ENCODE data around the gene DRAXIN. TPM values are rescaled to one million over a fixed set of nuclear protein-coding genes. Genes with fewer than 3 reads are reported as not detected.

Gene DRAXIN
- total RNA-seq, 1 donor from 2014 or later = 9.7 TPM

- TF ChIP-seq CTCF (conservative IDR thresholded peaks at IDR 0.05) = no peak
- no peaks in the 10 kb centered on the region for H3K9me3 Mint-ChIP-seq
- DNase-seq (ENCODE audit: low read depth, low spot score) = no peak
- H3K27me3 Mint-ChIP-seq (ENCODE audit: low read depth) = peaks cover 9% of the 10 kb centered on the region
- peaks cover 6% of the 10 kb centered on the region for H3K4me1 Mint-ChIP-seq
- H3K27ac Mint-ChIP-seq (ENCODE audit: unreplicated experiment) = no peak overlapping the region
- H3K4me3 Mint-ChIP-seq = no peak overlapping the region
- no peaks in the 10 kb centered on the region for H3K36me3 Mint-ChIP-seq (ENCODE audit: low read depth)
Observed at GRCh38 chr1:11722538-11722937, 31.0 kb downstream of the DRAXIN start.

GRCh38 chr1:11725616-11726015, 34.1 kb downstream of the DRAXIN start:
- no peak overlapping the region for H3K27ac Mint-ChIP-seq (ENCODE audit: unreplicated experiment)
- DNase-seq (ENCODE audit: low read depth, low spot score) = no peak
- TF ChIP-seq CTCF (conservative IDR thresholded peaks at IDR 0.05) = no peak

GRCh38 chr1:11727119-11727518, 35.6 kb downstream of the DRAXIN start:
- Mint-ChIP-seq H3K4me3 (no peak overlapping the region), H3K36me3 (ENCODE audit: low read depth) (no peaks in the 10 kb centered on the region), H3K27ac (ENCODE audit: unreplicated experiment) (no peak overlapping the region), H3K4me1 (peaks cover 18% of the 10 kb centered on the region), H3K27me3 (ENCODE audit: low read depth) (no peaks in the 10 kb centered on the region), H3K9me3 (no peaks in the 10 kb centered on the region)
- TF ChIP-seq CTCF (conservative IDR thresholded peaks at IDR 0.05) = no peak
- DNase-seq (ENCODE audit: low read depth, low spot score) = no peak

More at GRCh38 chr1:11725616-11726015, 34.1 kb downstream of the DRAXIN start:
- H3K9me3 Mint-ChIP-seq = no peaks in the 10 kb centered on the region
- H3K4me1 Mint-ChIP-seq = peaks cover 8% of the 10 kb centered on the region
- no peaks in the 10 kb centered on the region for H3K27me3 Mint-ChIP-seq (ENCODE audit: low read depth)
- no peak overlapping the region for H3K4me3 Mint-ChIP-seq
- H3K36me3 Mint-ChIP-seq (ENCODE audit: low read depth) = no peaks in the 10 kb centered on the region

GRCh38 chr1:11728126-11728806, 36.8 kb downstream of the DRAXIN start:
- DNase-seq (ENCODE audit: low read depth, low spot score) = no peak
- no peak for TF ChIP-seq CTCF (conservative IDR thresholded peaks at IDR 0.05)
- Mint-ChIP-seq H3K4me3 (no peak overlapping the region), H3K9me3 (no peaks in the 10 kb centered on the region), H3K27me3 (ENCODE audit: low read depth) (no peaks in the 10 kb centered on the region), H3K27ac (ENCODE audit: unreplicated experiment) (no peak overlapping the region), H3K4me1 (peaks cover 22% of the 10 kb centered on the region), H3K36me3 (ENCODE audit: low read depth) (no peaks in the 10 kb centered on the region)

GRCh38 chr1:11729155-11729497, 37.6 kb downstream of the DRAXIN start:
- H3K9me3 Mint-ChIP-seq = no peaks in the 10 kb centered on the region
- H3K27ac Mint-ChIP-seq (ENCODE audit: unreplicated experiment) = no peak overlapping the region
- no peaks in the 10 kb centered on the region for H3K27me3 Mint-ChIP-seq (ENCODE audit: low read depth)
- peaks cover 22% of the 10 kb centered on the region for H3K4me1 Mint-ChIP-seq
- TF ChIP-seq CTCF (conservative IDR thresholded peaks at IDR 0.05) = no peak
- no peak overlapping the region for H3K4me3 Mint-ChIP-seq
- no peak for DNase-seq (ENCODE audit: low read depth, low spot score)
- H3K36me3 Mint-ChIP-seq (ENCODE audit: low read depth) = no peaks in the 10 kb centered on the region

All from neural crest cell (in vitro differentiated cells).